ENCODE results near the gene ASTN2.

DNA sequence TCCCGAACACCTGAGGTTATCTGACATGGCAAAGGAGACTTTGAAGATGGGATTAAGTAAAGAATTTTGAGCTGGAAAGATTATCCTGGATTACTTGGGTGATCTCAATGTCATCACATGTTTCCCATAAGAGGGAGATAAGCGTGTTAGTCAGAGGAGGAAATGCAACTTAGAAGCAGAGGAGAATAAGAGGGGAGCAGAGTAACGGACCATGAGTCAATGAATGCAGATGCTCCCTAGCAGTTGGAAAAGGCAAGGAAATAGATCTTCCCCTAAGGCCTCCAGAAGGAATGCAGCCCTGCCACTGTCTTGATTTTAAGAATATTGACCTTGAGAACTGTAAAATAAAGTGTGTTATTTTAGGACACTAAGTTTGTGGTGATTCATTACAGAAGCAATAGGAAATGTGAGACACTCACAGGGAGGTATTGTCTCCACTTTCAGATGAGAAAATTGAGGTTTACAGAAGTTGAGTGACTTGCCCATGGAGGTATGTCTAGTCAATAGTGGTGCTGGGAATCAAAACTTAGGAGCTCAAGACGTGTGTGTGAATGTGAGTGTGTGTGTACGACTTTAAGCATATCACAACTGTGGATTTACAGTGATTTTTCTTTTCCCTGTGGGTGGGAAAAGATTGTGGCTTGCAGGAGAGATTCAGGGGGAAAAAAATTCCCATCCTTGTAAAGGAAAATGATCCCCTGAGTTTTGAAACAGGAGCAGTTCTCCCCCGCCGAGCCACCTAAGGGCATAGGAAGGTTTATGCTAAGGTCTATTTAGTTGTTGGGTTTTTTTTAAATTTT lies 602.4 kb downstream of the ASTN2 start:
- TF ChIP-seq, protein P1, sequence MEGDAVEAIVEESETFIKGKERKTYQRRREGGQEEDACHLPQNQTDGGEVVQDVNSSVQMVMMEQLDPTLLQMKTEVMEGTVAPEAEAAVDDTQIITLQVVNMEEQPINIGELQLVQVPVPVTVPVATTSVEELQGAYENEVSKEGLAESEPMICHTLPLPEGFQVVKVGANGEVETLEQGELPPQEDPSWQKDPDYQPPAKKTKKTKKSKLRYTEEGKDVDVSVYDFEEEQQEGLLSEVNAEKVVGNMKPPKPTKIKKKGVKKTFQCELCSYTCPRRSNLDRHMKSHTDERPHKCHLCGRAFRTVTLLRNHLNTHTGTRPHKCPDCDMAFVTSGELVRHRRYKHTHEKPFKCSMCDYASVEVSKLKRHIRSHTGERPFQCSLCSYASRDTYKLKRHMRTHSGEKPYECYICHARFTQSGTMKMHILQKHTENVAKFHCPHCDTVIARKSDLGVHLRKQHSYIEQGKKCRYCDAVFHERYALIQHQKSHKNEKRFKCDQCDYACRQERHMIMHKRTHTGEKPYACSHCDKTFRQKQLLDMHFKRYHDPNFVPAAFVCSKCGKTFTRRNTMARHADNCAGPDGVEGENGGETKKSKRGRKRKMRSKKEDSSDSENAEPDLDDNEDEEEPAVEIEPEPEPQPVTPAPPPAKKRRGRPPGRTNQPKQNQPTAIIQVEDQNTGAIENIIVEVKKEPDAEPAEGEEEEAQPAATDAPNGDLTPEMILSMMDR (conservative IDR thresholded peaks at IDR 0.05; ENCODE audit: low read length), result no peak
- TF ChIP-seq EZH2phosphoT487 (IDR thresholded peaks at IDR 0.05; ENCODE audit: borderline replicate concordance, low read depth, low read length), result no peak
